Measurements from ENCODE around the gene PSMB2.
A peak's percentile ranks its signal among the peaks of the same experiment; 100 is the strongest.

The PSMB2 gene

GRCh38 chr1:35660581-35661473, 19.5 kb upstream of the PSMB2 start:
- Histone ChIP-seq H3K36me3 (ENCODE audit: insufficient read depth, insufficient read length, low read length) (no peaks in the 10 kb centered on the region), H3K4me1 (ENCODE audit: insufficient read depth, insufficient read length) (no peaks in the 10 kb centered on the region), H3K4me3 (ENCODE audit: insufficient read length, low read depth) (no peak overlapping the region), H3K9me3 (ENCODE audit: insufficient read depth, low read length) (no peaks in the 10 kb centered on the region), H3K9ac (ENCODE audit: insufficient read length, low read depth) (no peak overlapping the region), H3K27me3 (ENCODE audit: insufficient read depth, insufficient read length) (peaks cover 9% of the 10 kb centered on the region)
- DNase-seq (ENCODE audit: low read depth, low spot score) = peak; percentile 66
- TF ChIP-seq SUZ12 (IDR thresholded peaks at IDR 0.05; ENCODE audit: extremely low read depth, insufficient read depth, insufficient read length) (no peak), ZNF274 (IDR thresholded peaks at IDR 0.05; ENCODE audit: low read depth, low read length) (no peak), YY1 (IDR thresholded peaks at IDR 0.05; ENCODE audit: insufficient read depth, insufficient read length) (no peak)

GRCh38 chr1:35659589-35659988, 18.3 kb upstream of the PSMB2 start:
- Histone ChIP-seq H3K27me3 (ENCODE audit: insufficient read depth, insufficient read length) (peaks cover 16% of the 10 kb centered on the region), H3K4me3 (ENCODE audit: insufficient read length, low read depth) (no peak overlapping the region), H3K9me3 (ENCODE audit: insufficient read depth, low read length) (no peaks in the 10 kb centered on the region), H3K9ac (ENCODE audit: insufficient read length, low read depth) (no peak overlapping the region), H3K36me3 (ENCODE audit: insufficient read depth, insufficient read length, low read length) (no peaks in the 10 kb centered on the region), H3K4me1 (ENCODE audit: insufficient read depth, insufficient read length) (no peaks in the 10 kb centered on the region)
- no peak for TF ChIP-seq YY1 (IDR thresholded peaks at IDR 0.05; ENCODE audit: insufficient read depth, insufficient read length)
- TF ChIP-seq SUZ12 (IDR thresholded peaks at IDR 0.05; ENCODE audit: extremely low read depth, insufficient read depth, insufficient read length) = no peak
- no peak for TF ChIP-seq ZNF274 (IDR thresholded peaks at IDR 0.05; ENCODE audit: low read depth, low read length)
- no peak for DNase-seq (ENCODE audit: low read depth, low spot score)

- Histone ChIP-seq H3K27me3 (ENCODE audit: insufficient read depth, insufficient read length) (peaks cover 20% of the 10 kb centered on the region), H3K9ac (ENCODE audit: insufficient read length, low read depth) (no peak overlapping the region), H3K9me3 (ENCODE audit: insufficient read depth, low read length) (no peaks in the 10 kb centered on the region), H3K4me1 (ENCODE audit: insufficient read depth, insufficient read length) (no peaks in the 10 kb centered on the region), H3K36me3 (ENCODE audit: insufficient read depth, insufficient read length, low read length) (no peaks in the 10 kb centered on the region), H3K4me3 (ENCODE audit: insufficient read length, low read depth) (no peak overlapping the region)
- no peak for DNase-seq (ENCODE audit: low read depth, low spot score)
- TF ChIP-seq ZNF274 (IDR thresholded peaks at IDR 0.05; ENCODE audit: low read depth, low read length) (no peak), SUZ12 (IDR thresholded peaks at IDR 0.05; ENCODE audit: extremely low read depth, insufficient read depth, insufficient read length) (no peak), YY1 (IDR thresholded peaks at IDR 0.05; ENCODE audit: insufficient read depth, insufficient read length) (no peak)
These were observed 16.5 kb upstream of the PSMB2 start for GRCh38 chr1:35657851-35658250.

- H3K9ac ChIP-seq (ENCODE audit: insufficient read length, low read depth) = no peak overlapping the region
- DNase-seq (ENCODE audit: low read depth, low spot score) = no peak
- peaks cover 20% of the 10 kb centered on the region for H3K27me3 ChIP-seq (ENCODE audit: insufficient read depth, insufficient read length)
- H3K36me3 ChIP-seq (ENCODE audit: insufficient read depth, insufficient read length, low read length) = no peaks in the 10 kb centered on the region
- H3K9me3 ChIP-seq (ENCODE audit: insufficient read depth, low read length) = no peaks in the 10 kb centered on the region
- no peak for TF ChIP-seq YY1 (IDR thresholded peaks at IDR 0.05; ENCODE audit: insufficient read depth, insufficient read length)
- no peaks in the 10 kb centered on the region for H3K4me1 ChIP-seq (ENCODE audit: insufficient read depth, insufficient read length)
- no peak overlapping the region for H3K4me3 ChIP-seq (ENCODE audit: insufficient read length, low read depth)
These were observed 15.5 kb upstream of the PSMB2 start for GRCh38 chr1:35656863-35657232.

- no peak for DNase-seq (ENCODE audit: low read depth, low spot score)
- H3K9me3 ChIP-seq (ENCODE audit: insufficient read depth, low read length) = no peaks in the 10 kb centered on the region
- no peaks in the 10 kb centered on the region for H3K36me3 ChIP-seq (ENCODE audit: insufficient read depth, insufficient read length, low read length)
- no peaks in the 10 kb centered on the region for H3K4me1 ChIP-seq (ENCODE audit: insufficient read depth, insufficient read length)
- H3K4me3 ChIP-seq (ENCODE audit: insufficient read length, low read depth) = no peak overlapping the region
- H3K9ac ChIP-seq (ENCODE audit: insufficient read length, low read depth) = no peak overlapping the region
- TF ChIP-seq YY1 (IDR thresholded peaks at IDR 0.05; ENCODE audit: insufficient read depth, insufficient read length) (no peak), ZNF274 (IDR thresholded peaks at IDR 0.05; ENCODE audit: low read depth, low read length) (no peak), SUZ12 (IDR thresholded peaks at IDR 0.05; ENCODE audit: extremely low read depth, insufficient read depth, insufficient read length) (no peak)
- H3K27me3 ChIP-seq (ENCODE audit: insufficient read depth, insufficient read length) = peaks cover 20% of the 10 kb centered on the region
These were observed 15.0 kb upstream of the PSMB2 start for GRCh38 chr1:35656148-35656862.

GRCh38 chr1:35655196-35655595, 13.9 kb upstream of the PSMB2 start:
- Histone ChIP-seq H3K27me3 (ENCODE audit: insufficient read depth, insufficient read length) (peaks cover 29% of the 10 kb centered on the region), H3K9me3 (ENCODE audit: insufficient read depth, low read length) (no peaks in the 10 kb centered on the region), H3K4me3 (ENCODE audit: insufficient read length, low read depth) (no peak overlapping the region), H3K36me3 (ENCODE audit: insufficient read depth, insufficient read length, low read length) (no peaks in the 10 kb centered on the region), H3K4me1 (ENCODE audit: insufficient read depth, insufficient read length) (no peaks in the 10 kb centered on the region), H3K9ac (ENCODE audit: insufficient read length, low read depth) (no peak overlapping the region)
- no peak for DNase-seq (ENCODE audit: low read depth, low spot score)
- TF ChIP-seq SUZ12 (IDR thresholded peaks at IDR 0.05; ENCODE audit: extremely low read depth, insufficient read depth, insufficient read length) (no peak), YY1 (IDR thresholded peaks at IDR 0.05; ENCODE audit: insufficient read depth, insufficient read length) (no peak), ZNF274 (IDR thresholded peaks at IDR 0.05; ENCODE audit: low read depth, low read length) (no peak)

GRCh38 chr1:35650416-35650815, 9.1 kb upstream of the PSMB2 start:
- H3K27me3 ChIP-seq (ENCODE audit: insufficient read depth, insufficient read length) = peaks cover 30% of the 10 kb centered on the region
- no peak overlapping the region for H3K4me3 ChIP-seq (ENCODE audit: insufficient read length, low read depth)
- no peak for TF ChIP-seq ZNF274 (IDR thresholded peaks at IDR 0.05; ENCODE audit: low read depth, low read length)
- TF ChIP-seq SUZ12 (IDR thresholded peaks at IDR 0.05; ENCODE audit: extremely low read depth, insufficient read depth, insufficient read length) = no peak
- no peak for TF ChIP-seq YY1 (IDR thresholded peaks at IDR 0.05; ENCODE audit: insufficient read depth, insufficient read length)
- H3K9me3 ChIP-seq (ENCODE audit: insufficient read depth, low read length) = no peaks in the 10 kb centered on the region
- H3K9ac ChIP-seq (ENCODE audit: insufficient read length, low read depth) = no peak overlapping the region
- no peak for DNase-seq (ENCODE audit: low read depth, low spot score)
- H3K4me1 ChIP-seq (ENCODE audit: insufficient read depth, insufficient read length) = no peaks in the 10 kb centered on the region
- no peaks in the 10 kb centered on the region for H3K36me3 ChIP-seq (ENCODE audit: insufficient read depth, insufficient read length, low read length)

All from NT2/D1 (cell line).